Left renal pelvis (tissue), 4 donors: Measurements from ENCODE around the gene LTB4R2. TPM values are rescaled to one million over a fixed set of nuclear protein-coding genes. Genes with fewer than 3 reads are reported as not detected.
"Not testable (repeated sequence)": the region's sequence is repeated elsewhere in the genome, so short reads cannot be mapped to it uniquely, and the experiment has no call there.

Experiments used
- DNase-seq, 4 donors: peaks; one replicate each; pipeline ENCODE4 v3.0.0-alpha.2; 2013; ENCODE audit warnings: low read depth in 4 of 4, low spot score in 3 of 4
- polyA plus RNA-seq, 4 donors: library from polyadenylated mRNA; unstranded; fragments of 120-200 nt; gene quantifications; one replicate each; pipeline ENCODE4 v1.2.1, GENCODE V29; 2013; ENCODE audit not compliant: insufficient read length in 4 of 4

The LTB4R2 gene
- polyA plus RNA-seq, 4 donors, result 1.7 to 4.4 (median 3.0) TPM

DNA sequence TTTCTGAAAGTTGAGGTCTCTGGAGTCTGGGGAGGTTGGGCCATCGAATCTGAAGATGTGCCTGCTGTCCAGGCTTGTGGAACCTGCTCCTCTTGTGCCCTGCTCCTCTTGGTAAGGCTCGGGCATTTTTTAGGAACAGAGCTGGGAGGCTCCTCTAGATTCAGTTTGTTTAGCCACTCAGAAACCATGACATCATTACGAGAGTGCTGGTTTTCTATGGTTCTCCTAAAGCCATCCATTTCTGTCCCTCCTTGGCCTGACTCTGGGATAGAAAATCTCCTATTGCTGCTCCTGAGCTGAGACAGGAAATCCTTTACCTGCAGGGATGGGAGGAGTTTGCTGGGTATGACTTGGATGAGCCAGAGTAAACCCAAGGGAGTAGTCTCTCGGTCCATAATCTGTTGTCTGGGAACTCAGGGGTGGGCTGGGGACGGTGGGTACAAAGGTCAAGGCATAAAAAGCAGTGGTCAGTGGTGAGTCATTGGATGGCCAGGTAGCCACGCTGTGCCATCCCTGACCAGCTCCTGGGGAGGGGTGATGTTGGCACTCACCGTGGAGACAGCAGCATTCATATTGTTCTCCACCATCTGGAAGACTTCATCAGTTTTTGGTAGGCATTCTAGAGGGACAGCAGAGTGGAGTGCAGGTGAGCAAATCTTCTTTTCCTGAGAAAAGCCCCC is 27.3 kb downstream of the LTB4R2 start:
- no peak for DNase-seq

DNA sequence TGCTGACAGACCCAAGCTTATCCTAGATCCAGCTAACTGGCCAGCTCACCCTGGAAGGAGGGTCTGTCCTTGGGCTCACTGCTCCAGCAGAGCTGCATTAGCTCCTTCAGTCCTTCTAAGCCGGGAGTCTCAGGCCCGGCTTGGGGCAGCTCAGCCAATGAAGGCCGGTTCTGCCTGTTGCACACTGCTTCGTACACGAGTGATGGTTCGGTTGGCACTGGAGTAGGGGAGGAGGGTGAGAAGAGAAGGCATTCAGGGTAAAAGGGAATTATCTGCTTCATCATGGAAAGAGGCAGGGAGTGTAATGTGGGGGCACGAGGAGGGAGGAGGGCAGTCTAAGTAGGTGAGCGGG is 27.9 kb downstream of the LTB4R2 start:
- DNase-seq, result no peak

DNA sequence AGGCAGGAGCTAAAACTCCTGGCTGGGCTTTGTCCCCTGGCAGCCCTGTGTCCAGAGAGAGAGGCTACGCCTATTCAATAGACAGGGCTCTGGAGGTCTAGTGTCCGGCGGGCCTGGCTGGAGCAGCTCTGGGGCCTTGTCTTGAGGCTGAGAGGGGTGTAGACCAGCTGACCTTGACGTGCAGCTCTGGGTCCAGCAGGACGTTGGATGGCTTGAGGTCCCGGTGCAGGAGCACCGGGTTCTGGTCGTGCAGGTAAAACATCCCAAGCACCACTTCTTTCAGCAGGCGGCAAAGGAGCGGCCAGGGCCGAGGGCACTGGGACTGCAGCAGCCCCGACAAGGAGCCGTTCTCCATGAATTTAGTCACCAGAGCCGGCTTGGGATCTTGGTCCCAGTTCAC is 28.9 kb downstream of the LTB4R2 start:
- DNase-seq, result no peak

DNA sequence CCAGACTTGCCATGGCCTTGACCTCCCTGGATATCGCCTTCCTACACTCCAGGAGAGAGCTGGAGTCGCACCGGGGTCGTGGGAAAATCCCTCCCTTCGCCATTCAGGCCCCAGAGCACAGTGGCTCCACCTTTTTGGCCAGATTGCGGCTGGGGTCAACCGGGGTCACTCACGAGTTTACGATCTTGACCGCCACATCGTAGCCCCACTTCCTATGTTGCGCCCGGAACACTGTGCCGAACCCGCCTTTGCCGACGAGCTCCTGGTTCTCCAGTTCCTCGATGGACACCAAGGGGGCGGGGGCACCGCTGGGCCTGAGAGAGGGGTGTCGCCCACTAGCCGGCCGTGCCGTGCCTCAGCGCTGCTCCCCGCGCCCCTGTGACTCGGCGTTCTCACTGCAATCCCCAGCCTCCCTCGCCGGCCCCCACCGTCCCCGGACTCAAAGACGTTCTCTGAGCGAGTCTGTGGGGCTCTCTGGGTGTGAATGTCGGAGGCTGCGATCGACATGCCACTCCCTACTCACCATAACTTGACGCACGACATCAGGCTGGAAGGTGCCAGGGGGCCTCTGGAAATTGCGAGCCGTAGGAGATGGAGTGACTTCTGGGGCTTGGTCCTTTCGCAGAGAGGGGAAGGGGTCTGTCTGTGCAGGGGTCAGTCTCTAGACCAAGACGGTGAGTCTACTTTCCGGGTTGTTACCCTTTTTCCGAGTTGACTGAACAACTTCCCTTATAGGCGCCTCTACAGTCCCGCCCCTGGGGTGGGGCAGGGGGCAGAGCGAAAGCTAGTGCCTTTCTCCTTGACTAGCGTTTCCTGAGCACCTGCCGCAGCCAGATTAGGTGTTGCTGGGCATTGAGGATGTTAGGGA is 29.6 kb downstream of the LTB4R2 start, which contains the start of gene RIPK3:
Gene RIPK3, minus strand, starts transcription at position 708 of the 868 bp plus-strand sequence. Its CDS starts 165 bp downstream, at position 543.
- no peak for DNase-seq

DNA sequence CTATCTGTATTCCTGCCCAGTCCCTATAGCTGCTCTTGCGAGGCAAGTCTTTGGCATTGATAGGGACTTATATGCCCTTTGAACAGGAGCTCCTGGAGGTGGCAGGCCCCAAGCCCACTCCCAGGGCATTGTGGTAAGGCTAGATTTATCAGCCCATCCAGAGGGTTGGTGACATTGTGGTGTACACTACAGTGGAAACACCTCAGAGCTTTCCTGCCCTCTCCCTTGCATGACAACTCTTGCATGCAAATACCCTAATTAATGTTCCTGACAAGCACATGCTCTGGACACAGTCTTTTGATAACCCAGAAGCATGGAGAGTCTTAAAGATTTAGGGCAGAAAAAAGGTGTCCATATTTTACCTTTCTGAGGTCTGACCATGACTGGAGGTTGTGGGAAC is 30.7 kb downstream of the LTB4R2 start:
- DNase-seq, result no peak

DNA sequence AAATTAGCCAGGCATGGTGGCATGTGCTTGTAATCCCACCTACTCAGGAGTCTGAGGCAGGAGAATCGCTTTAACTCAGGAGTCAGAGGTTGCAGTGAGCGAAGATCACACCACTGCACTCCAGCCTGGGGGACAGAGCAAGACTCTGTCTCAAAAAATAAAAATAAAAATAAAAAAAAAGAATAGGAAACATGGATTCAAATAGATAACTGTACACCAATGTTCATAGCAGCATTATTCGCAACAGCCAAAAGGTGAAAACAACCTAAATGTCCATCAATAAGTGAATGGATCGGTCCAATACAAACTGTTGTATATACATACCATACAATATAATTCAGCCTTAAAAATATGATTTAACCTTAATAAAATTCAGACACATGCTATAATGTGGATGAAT is 32.9 kb downstream of the LTB4R2 start:
- DNase-seq, result no peak

DNA sequence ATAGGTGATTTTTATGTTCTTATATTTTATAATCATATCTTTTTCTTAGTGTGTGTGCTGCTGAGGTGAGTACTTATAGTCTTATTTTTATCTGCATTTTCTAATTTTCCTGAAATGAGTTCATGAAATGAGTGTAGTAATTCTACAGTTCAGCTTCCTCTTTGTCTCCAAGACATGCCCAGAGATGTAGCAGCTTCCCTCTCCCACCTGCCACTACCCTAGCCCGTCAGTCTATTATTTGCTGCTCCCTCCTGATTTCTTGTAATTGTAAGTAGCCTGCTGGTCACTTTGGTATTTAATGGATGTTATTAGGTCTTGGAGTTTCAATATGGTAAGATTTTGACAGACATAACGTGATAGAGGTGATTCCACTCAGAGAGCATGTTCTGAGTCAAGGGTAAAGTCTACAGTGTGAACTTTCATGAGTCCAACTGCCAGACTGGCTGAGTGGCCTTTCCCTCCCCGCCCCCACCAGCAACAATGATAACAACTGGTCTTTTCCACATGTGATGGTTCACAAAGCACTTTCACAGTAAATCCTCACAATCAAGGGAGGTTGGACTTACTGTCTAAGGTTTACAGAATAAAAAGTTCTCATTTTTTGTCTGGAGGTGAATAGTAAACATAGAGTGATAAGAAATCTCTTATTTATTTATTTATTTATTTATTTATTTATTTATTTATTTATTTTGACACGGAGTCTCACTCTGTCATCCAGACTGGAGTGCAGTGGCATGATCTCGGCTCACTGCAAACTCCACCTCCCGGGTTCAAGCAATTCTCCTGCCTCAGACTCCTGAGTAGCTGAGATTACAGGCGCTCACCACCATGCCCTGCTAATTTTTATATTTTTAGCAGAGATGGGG is 34.1 kb downstream of the LTB4R2 start:
- DNase-seq, result no peak

DNA sequence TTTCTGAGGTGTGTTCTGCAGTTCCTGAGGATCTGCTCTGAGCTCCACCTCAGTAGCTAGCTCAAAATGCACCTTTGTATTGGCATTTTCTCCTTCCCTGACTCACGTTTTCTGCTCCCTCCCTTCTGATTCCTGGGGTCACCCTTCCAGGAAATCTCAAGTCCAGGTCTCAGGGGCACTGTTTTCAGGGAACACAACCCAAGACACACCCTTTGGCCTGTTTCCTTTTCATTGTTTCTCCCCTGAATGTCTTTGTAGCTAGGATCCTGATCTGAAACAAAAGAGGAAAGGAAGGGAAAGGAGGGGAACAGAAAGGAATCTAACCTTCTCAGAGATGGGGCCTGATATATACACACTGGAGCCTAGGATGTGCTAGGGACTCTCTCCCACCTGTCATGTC is 37.2 kb downstream of the LTB4R2 start:
- DNase-seq, result no peak

DNA sequence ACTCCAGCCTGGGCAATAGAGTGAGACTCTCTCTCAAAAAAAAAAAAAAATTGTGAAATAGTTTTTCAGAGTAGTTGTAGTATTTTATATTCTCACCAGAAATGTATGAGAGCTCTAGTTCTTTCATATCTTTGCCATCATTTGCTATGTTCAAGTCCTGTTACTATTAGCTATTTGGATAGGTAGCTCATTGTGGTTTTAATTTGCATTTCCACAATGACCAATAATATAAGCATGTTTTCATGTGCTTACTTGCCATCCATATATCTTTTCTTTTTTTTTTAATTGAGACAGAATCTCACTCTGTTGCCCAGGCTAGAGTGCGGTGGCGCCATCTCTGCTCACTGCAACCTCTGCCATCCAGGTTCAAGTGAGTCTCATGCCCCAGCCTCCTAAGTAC is 38.2 kb downstream of the LTB4R2 start:
- DNase-seq, result no peak

DNA sequence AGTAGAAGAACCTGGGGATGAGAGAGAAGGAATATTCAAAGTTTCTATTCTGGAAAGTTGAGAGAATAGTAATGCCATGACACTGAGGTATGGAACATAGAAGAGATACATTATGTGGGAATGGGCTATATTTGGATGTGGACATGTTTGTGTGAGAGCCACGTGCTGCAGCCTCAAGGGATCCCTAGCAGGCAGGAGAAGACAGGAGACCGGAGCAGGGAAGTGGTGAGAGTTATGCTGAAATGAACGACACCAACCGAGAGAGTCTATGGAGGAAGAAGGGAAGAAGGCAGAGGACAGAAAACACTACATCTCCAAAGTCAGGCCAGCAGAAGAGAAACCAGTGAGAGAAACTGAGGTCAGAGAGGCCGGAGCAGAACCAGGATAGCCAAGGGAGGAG is 39.8 kb downstream of the LTB4R2 start:
- DNase-seq, result no peak

DNA sequence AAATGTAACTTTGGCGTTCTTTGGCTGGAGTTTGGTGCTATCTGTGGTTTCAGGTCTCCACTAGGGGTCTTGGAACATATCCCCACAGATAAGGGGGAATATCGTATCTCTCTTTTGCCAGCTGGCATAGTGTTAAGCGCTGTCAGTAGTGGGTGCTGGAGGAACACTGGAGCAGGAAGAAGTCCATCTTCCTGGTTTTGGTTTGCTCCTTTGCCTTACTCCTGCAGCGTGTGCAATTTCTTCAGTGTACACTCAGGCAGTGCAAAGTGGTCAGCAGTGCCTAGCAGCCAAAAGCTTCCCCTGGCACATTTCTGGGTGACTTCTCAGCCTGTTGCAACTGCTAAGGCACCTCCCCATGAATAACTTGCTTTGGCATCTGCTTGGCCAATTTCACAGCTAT is 41.6 kb downstream of the LTB4R2 start:
- no peak for DNase-seq

DNA sequence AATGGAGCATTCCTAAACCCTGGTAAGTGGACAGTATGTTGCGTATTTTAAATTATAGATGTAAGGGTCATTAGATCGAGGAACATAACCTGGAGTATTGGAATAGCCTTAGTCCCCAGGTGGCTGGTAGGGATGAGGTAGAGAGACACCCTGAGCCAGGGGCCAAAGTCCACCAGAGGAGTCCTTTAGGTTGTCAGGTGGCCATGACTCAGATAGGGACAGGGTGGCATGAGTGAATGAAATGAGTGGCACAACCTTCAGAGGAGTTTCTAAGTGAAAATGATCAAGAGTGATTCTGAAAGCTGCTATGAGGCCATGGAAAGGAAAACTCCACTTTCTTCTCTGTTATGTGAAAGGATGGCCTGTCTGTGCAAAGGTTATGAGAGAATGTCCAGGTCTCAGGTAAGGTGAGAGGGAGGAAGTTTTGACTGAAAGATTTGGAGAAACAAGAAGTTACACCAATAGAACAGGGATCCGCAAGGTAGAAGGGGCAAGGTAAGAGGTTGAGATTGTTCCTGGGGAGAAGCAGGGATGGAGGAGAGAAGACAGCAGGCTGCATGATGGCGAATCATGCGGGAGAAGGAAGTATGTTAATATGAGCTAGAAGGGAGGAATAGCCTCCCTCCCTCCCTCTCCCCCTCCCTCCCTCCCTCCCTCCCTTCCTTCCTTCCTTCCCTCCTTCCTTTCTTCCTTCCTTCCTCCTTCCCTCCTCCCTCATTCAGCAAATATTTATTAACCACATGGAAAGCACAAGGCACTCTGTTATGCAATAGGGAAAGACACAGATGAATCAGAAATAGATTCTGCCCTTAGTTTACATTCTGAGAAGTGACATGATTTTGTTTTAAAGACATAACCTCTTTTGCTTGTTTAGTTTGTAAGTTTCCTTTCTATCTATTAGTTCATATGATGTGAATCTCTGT is 43.9 kb downstream of the LTB4R2 start:
- DNase-seq, result no peak

DNA sequence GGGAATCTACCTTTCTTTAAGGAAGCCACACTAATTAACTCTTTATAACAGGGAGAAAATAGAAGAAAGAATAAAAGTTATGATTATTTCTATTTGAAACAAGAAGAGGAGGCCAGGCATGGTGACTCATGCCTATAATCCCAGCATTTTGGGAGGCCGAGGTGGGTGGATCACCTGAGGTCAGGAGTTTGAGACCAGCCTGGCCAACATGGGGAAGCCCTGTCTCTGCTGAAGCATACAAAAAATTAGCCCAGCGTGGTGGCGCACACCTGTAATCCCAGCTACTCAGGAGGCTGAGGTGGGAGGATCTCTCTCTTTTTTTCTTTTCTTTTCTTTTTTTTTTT is 44.5 kb downstream of the LTB4R2 start:
- not testable (repeated sequence) for DNase-seq

DNA sequence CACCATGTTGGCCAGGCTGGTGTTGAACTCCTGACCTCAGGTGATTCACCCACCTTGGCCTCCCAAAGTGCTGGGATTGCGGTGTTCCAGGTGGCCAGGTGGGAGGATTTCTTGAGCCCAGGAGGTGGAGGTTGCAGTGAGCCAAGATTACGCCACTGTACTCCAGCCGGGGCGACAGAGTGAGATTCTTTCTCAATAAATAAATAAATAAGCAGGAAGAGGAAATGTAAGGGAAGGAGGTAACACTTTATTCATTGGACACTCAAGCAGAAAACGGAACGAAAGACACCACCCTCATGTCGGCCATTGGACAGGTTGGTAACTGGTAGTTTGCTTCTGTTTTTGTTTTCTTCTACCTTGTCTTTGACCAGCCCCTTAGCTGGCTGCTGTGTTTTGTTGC is 45.1 kb downstream of the LTB4R2 start:
- no peak for DNase-seq

DNA sequence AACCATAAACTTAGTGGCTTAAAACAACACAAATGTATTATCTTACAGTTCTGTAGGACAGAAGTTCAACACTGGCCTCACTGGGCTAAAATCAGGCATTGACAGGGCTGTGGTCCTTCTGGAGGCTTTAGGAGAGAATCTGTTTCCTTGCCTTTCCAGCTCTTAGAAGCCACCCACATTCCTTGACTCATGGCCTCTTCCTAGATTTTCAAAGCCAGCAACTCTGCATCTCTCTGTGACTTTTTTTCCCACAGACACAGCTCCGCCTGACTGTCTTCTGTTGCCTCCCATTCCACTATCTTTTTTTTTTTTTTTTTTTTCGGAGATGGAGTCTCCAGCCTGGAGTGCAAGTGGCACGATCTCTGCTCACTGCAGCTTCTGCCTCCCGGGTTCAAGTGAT is 46.3 kb downstream of the LTB4R2 start:
- DNase-seq, result no peak

DNA sequence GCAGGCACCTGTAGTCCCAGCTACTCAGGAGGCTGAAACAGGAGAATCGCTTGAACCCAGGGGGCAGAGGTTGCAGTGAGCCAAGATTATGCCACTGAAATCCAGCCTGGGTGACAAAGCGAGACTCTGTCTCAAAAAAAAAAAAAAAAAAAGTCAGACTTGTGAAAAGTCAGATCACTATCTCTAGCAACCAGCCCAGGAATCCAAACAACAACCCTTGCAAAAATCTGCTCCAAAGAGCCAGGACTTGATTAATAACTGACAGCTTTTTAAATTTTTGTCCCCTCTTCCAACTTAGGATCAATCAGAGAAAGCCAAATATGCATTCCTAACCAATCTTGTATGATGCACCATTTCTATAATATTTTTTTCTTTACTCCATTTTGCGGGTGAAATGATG is 50.3 kb downstream of the LTB4R2 start:
- no peak for DNase-seq

DNA sequence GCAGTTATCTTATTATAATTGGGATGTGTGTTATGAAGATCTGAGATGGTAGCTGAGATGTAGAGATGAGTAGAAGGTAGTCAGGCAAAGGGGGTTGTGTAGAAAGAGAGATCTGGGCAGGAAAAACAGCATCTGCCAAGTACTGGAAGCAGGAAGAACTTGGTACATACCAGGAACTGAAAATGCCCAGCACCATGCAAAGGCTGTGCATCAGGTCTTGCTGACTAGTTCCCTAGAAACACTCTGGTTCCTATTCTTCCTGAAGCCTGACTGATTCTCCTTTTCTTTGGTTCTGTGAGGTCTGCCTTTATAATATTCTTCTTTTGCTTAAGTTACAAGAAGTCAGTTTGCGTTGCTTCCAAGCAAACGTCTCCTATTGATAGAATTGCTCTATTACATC is 51.4 kb downstream of the LTB4R2 start:
- no peak for DNase-seq
